Measurements from ENCODE around the gene DTYMK. TPM values are rescaled to one million over a fixed set of nuclear protein-coding genes. Genes with fewer than 3 reads are reported as not detected.

Gene DTYMK
- total RNA-seq, 2 experiments from 2014 or later: 4.8 to 6.0 TPM

GRCh38 chr2:241680044-241680443, 6.6 kb downstream of the DTYMK start:
- ChIA-PET CTCF (no interaction called here), POLR2A (interaction anchor here (1.0 kb wide), 1 partner anchor 8 kb away, joined by 3 read pairs; no protein-coding TSS in a partner anchor)
- intact Hi-C loops (cut with DNase I, micrococcal nuclease): loop anchor here in 1 of 2 experiments (10.0 kb wide), 1 partner anchor 45 kb away; the partner anchor contains the start of genes ATG4B and THAP4
- Histone ChIP-seq H3K4me1 (ENCODE audit: insufficient read depth, low read length) (no peaks in the 10 kb centered on the region), H3K4me3 (ENCODE audit: low read length) (no peak overlapping the region), H3K27ac (ENCODE audit: low read depth in 1 of 2, low read length in 2 of 2) (no peak overlapping the region), H3K9me3 (ENCODE audit: control insufficient read depth in 1 of 2, insufficient read depth in 1 of 2, low read length in 2 of 2) (no peaks in the 10 kb centered on the region), H3K27me3 (ENCODE audit: control insufficient read depth in 1 of 2, insufficient read depth in 2 of 2, low read length in 2 of 2) (no peaks in the 10 kb centered on the region), H3K36me3 (ENCODE audit: insufficient read depth, low read length) (peaks cover 41% of the 10 kb centered on the region)
- Mint-ChIP-seq H3K4me1 (ENCODE audit: low read depth) (no peaks in the 10 kb centered on the region), H3K27ac (no peak overlapping the region), H3K4me3 (no peak overlapping the region), H3K9me3 (no peaks in the 10 kb centered on the region), H3K27me3 (no peaks in the 10 kb centered on the region), H3K36me3 (ENCODE audit: low read depth) (peaks cover 60% of the 10 kb centered on the region)
- no peak for ATAC-seq (ENCODE audit: poor library complexity)
- DNase-seq: no peak
- TF ChIP-seq CTCF (IDR thresholded peaks at IDR 0.05): no peak

DNA sequence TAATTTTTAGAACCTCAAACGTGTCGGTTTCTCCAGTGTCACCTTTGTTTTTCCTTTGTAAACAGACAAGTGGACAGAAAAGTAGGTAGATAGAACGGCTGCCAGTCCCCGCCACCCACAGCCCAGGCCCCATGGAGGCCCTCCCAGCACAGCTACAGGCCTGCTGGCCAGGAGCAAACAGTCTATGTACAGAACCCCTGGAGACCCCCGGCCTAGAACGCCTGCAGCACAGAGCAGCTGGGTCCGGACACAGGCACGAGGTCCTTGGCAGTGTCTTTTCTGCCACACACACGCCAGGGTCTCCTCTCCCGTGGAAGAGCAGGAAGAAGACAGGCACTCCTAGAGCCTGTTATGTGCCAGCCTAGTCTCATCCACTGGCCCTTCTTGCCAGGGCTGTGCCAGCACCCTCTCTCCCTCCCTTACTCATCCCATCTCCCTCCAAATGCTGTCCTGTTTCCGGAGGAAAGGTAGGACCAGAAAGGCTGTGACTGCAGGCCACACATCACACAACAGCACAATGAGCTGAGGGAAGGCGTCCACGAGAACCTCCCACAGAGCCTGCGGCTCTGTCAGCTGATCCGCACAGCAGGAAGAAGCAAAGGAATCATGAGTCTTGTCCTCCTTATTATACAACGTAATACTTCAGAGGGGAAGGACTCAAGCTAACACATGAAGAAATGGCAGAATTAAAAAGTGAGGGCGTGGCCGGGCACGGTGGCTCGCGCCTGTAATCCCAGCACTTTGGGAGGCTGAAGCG, 7.7 kb downstream of the DTYMK start:
- CTCF ChIA-PET: no interaction called here
- POLR2A ChIA-PET: interaction anchor here (1.0 kb wide), 1 partner anchor 9 kb away, joined by 3 read pairs; no protein-coding TSS in a partner anchor
- H3K27ac Mint-ChIP-seq: no peak overlapping the region

DNA sequence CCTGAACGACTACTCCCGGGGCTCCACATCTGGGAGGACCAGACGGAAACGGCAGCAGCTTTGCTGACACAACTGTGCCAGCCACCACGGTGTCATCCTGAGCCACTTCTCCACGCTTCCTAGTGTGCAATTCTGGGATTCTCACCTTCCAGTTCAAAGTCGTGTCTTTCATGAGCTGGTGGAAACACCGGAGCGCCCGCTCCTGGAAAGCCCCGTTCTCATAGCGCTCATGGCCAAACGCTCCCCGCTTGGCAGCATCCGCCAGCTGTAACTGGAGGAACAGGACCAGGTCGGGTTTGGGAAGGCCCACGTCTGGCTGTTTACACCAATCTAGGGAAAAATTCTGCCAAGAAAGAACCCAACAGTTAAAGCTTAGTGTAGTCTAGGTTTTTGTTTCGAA, 8.3 kb downstream of the DTYMK start:
- peaks cover 56% of the 10 kb centered on the region for H3K36me3 Mint-ChIP-seq (ENCODE audit: low read depth)
- H3K4me1 Mint-ChIP-seq (ENCODE audit: low read depth): peaks cover 5% of the 10 kb centered on the region
- Histone ChIP-seq H3K4me3 (ENCODE audit: low read length) (no peak overlapping the region), H3K36me3 (ENCODE audit: insufficient read depth, low read length) (peaks cover 43% of the 10 kb centered on the region), H3K9me3 (ENCODE audit: control insufficient read depth in 1 of 2, insufficient read depth in 1 of 2, low read length in 2 of 2) (no peaks in the 10 kb centered on the region), H3K4me1 (ENCODE audit: insufficient read depth, low read length) (no peaks in the 10 kb centered on the region), H3K27me3 (ENCODE audit: control insufficient read depth in 1 of 2, insufficient read depth in 2 of 2, low read length in 2 of 2) (no peaks in the 10 kb centered on the region), H3K27ac (ENCODE audit: low read depth in 1 of 2, low read length in 2 of 2) (no peak overlapping the region)
- ChIA-PET CTCF (no interaction called here), POLR2A (no interaction called here)
- no peak overlapping the region for H3K4me3 Mint-ChIP-seq
- no peak for TF ChIP-seq CTCF (IDR thresholded peaks at IDR 0.05)
- H3K27ac Mint-ChIP-seq: no peak overlapping the region
- intact Hi-C loops (cut with DNase I, micrococcal nuclease): no loop called here
- no peaks in the 10 kb centered on the region for H3K9me3 Mint-ChIP-seq
- ATAC-seq (ENCODE audit: poor library complexity) (no peak), DNase-seq (no peak)
- H3K27me3 Mint-ChIP-seq: no peaks in the 10 kb centered on the region

More for the DNA sequence above, 7.7 kb downstream of the DTYMK start:
- intact Hi-C loops (cut with DNase I, micrococcal nuclease): no loop called here
- peaks cover 52% of the 10 kb centered on the region for H3K36me3 Mint-ChIP-seq (ENCODE audit: low read depth)
- Histone ChIP-seq H3K27ac (ENCODE audit: low read depth in 1 of 2, low read length in 2 of 2) (no peak overlapping the region), H3K36me3 (ENCODE audit: insufficient read depth, low read length) (peaks cover 43% of the 10 kb centered on the region), H3K4me1 (ENCODE audit: insufficient read depth, low read length) (no peaks in the 10 kb centered on the region), H3K9me3 (ENCODE audit: control insufficient read depth in 1 of 2, insufficient read depth in 1 of 2, low read length in 2 of 2) (no peaks in the 10 kb centered on the region), H3K27me3 (ENCODE audit: control insufficient read depth in 1 of 2, insufficient read depth in 2 of 2, low read length in 2 of 2) (no peaks in the 10 kb centered on the region), H3K4me3 (ENCODE audit: low read length) (no peak overlapping the region)
- H3K4me3 Mint-ChIP-seq: no peak overlapping the region
- no peaks in the 10 kb centered on the region for H3K27me3 Mint-ChIP-seq
- H3K9me3 Mint-ChIP-seq: no peaks in the 10 kb centered on the region
- no peak for DNase-seq
- H3K4me1 Mint-ChIP-seq (ENCODE audit: low read depth): no peaks in the 10 kb centered on the region
- no peak for TF ChIP-seq CTCF (IDR thresholded peaks at IDR 0.05)
- no peak for ATAC-seq (ENCODE audit: poor library complexity)

Measured in CD4-positive, alpha-beta T cell (primary cell).